Measurements from ENCODE around the gene CD1D. TPM values are rescaled to one million over a fixed set of nuclear protein-coding genes. Genes with fewer than 3 reads are reported as not detected.
"Not testable (repeated sequence)": the region's sequence is repeated elsewhere in the genome, so short reads cannot be mapped to it uniquely, and the experiment has no call there.

The CD1D gene
- total RNA-seq, 1 donor from 2014 or later, result 0.25 TPM

- Mint-ChIP-seq H3K9me3 (ENCODE audit: unreplicated experiment) (no peaks in the 10 kb centered on the region), H3K36me3 (ENCODE audit: unreplicated experiment) (no peaks in the 10 kb centered on the region), H3K27ac (ENCODE audit: unreplicated experiment) (no peak overlapping the region), H3K27me3 (ENCODE audit: unreplicated experiment) (peaks cover 2% of the 10 kb centered on the region), H3K4me3 (ENCODE audit: unreplicated experiment) (no peak overlapping the region), H3K4me1 (ENCODE audit: low read depth, unreplicated experiment) (no peaks in the 10 kb centered on the region)
- DNase-seq, result no peak
- no peak for TF ChIP-seq CTCF (IDR thresholded peaks at IDR 0.05; ENCODE audit: partially characterized antibody, unreplicated experiment)
These were observed 25.0 kb upstream of the CD1D start for GRCh38 chr1:158155673-158156072.

GRCh38 chr1:158159597-158159996 lies 21.1 kb upstream of the CD1D start:
- no peak for TF ChIP-seq CTCF (IDR thresholded peaks at IDR 0.05; ENCODE audit: partially characterized antibody, unreplicated experiment)
- Mint-ChIP-seq H3K9me3 (ENCODE audit: unreplicated experiment) (no peaks in the 10 kb centered on the region), H3K4me3 (ENCODE audit: unreplicated experiment) (no peak overlapping the region), H3K27ac (ENCODE audit: unreplicated experiment) (no peak overlapping the region), H3K4me1 (ENCODE audit: low read depth, unreplicated experiment) (no peaks in the 10 kb centered on the region), H3K27me3 (ENCODE audit: unreplicated experiment) (peaks cover 2% of the 10 kb centered on the region), H3K36me3 (ENCODE audit: unreplicated experiment) (no peaks in the 10 kb centered on the region)
- DNase-seq, result no peak

- DNase-seq, result no peak
- no peak for TF ChIP-seq CTCF (IDR thresholded peaks at IDR 0.05; ENCODE audit: partially characterized antibody, unreplicated experiment)
- Mint-ChIP-seq H3K27me3 (ENCODE audit: unreplicated experiment) (peaks cover 3% of the 10 kb centered on the region), H3K4me1 (ENCODE audit: low read depth, unreplicated experiment) (no peaks in the 10 kb centered on the region), H3K36me3 (ENCODE audit: unreplicated experiment) (no peaks in the 10 kb centered on the region), H3K27ac (ENCODE audit: unreplicated experiment) (no peak overlapping the region), H3K9me3 (ENCODE audit: unreplicated experiment) (no peaks in the 10 kb centered on the region), H3K4me3 (ENCODE audit: unreplicated experiment) (no peak overlapping the region)
These were observed 19.2 kb upstream of the CD1D start for GRCh38 chr1:158161446-158161845.

- TF ChIP-seq CTCF (IDR thresholded peaks at IDR 0.05; ENCODE audit: partially characterized antibody, unreplicated experiment), result no peak
- no peak overlapping the region for H3K27ac Mint-ChIP-seq (ENCODE audit: unreplicated experiment)
- no peaks in the 10 kb centered on the region for H3K9me3 Mint-ChIP-seq (ENCODE audit: unreplicated experiment)
- no peaks in the 10 kb centered on the region for H3K4me1 Mint-ChIP-seq (ENCODE audit: low read depth, unreplicated experiment)
- peaks cover 5% of the 10 kb centered on the region for H3K27me3 Mint-ChIP-seq (ENCODE audit: unreplicated experiment)
- DNase-seq, result no peak
- no peaks in the 10 kb centered on the region for H3K36me3 Mint-ChIP-seq (ENCODE audit: unreplicated experiment)
- no peak overlapping the region for H3K4me3 Mint-ChIP-seq (ENCODE audit: unreplicated experiment)
These were observed 17.4 kb upstream of the CD1D start for GRCh38 chr1:158163000-158163947.

- DNase-seq, result no peak
- H3K27me3 Mint-ChIP-seq (ENCODE audit: unreplicated experiment), result peaks cover 3% of the 10 kb centered on the region
- H3K36me3 Mint-ChIP-seq (ENCODE audit: unreplicated experiment), result no peaks in the 10 kb centered on the region
- no peak overlapping the region for H3K27ac Mint-ChIP-seq (ENCODE audit: unreplicated experiment)
- TF ChIP-seq CTCF (IDR thresholded peaks at IDR 0.05; ENCODE audit: partially characterized antibody, unreplicated experiment), result no peak
- no peak overlapping the region for H3K4me3 Mint-ChIP-seq (ENCODE audit: unreplicated experiment)
- H3K9me3 Mint-ChIP-seq (ENCODE audit: unreplicated experiment), result no peaks in the 10 kb centered on the region
- no peaks in the 10 kb centered on the region for H3K4me1 Mint-ChIP-seq (ENCODE audit: low read depth, unreplicated experiment)
These were observed 11.6 kb upstream of the CD1D start for GRCh38 chr1:158169105-158169504.

GRCh38 chr1:158175915-158176314 lies 4.8 kb upstream of the CD1D start:
- not testable (repeated sequence) for DNase-seq; H3K27ac Mint-ChIP-seq (ENCODE audit: unreplicated experiment); H3K36me3 Mint-ChIP-seq (ENCODE audit: unreplicated experiment); H3K9me3 Mint-ChIP-seq (ENCODE audit: unreplicated experiment); H3K27me3 Mint-ChIP-seq (ENCODE audit: unreplicated experiment); H3K4me3 Mint-ChIP-seq (ENCODE audit: unreplicated experiment); H3K4me1 Mint-ChIP-seq (ENCODE audit: low read depth, unreplicated experiment)
